Measurements from ENCODE around the gene TAF1D. TPM values are rescaled to one million over a fixed set of nuclear protein-coding genes. Genes with fewer than 3 reads are reported as not detected.

TAF1D gene
- total RNA-seq, 3 donors from 2014 or later = 91.5 to 172 (median 154) TPM

DNA sequence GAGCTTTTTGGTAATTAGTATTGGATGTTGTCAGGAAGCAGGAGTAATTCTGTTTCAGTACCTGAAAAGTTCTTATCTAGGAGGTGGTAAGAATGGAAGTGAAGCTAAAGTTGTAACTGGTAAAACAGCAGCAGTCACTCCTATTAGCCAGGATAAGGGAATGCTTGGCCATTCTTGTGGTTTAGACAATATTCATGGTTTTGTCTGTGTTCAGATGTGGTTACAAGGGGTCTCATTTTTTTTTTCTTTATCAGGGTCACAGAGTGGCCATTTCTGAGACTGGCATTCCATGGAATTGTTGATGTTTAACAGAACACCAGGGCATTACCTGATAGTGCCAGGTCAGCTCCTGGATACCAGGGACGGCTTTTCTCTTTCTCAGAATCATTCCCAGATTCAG is 23.8 kb downstream of the TAF1D start:
- intact Hi-C loops (cut with DNase I; ENCODE audit: low total_unique reads) = no loop called here
- H3K36me3 ChIP-seq = no peaks in the 10 kb centered on the region
- H3K4me1 ChIP-seq = no peaks in the 10 kb centered on the region
- no peak for DNase-seq (ENCODE audit: low spot score in 2 of 2)
- H3K4me3 ChIP-seq = no peak overlapping the region
- H3K27ac ChIP-seq = no peak overlapping the region
- H3K27me3 ChIP-seq = no peaks in the 10 kb centered on the region
- TF ChIP-seq POLR2AphosphoS5 (IDR thresholded peaks at IDR 0.05) (no peak), POLR2A (IDR thresholded peaks at IDR 0.05) (no peak), CTCF (IDR thresholded peaks at IDR 0.05) (no peak)
- H3K9me3 ChIP-seq = no peaks in the 10 kb centered on the region

DNA sequence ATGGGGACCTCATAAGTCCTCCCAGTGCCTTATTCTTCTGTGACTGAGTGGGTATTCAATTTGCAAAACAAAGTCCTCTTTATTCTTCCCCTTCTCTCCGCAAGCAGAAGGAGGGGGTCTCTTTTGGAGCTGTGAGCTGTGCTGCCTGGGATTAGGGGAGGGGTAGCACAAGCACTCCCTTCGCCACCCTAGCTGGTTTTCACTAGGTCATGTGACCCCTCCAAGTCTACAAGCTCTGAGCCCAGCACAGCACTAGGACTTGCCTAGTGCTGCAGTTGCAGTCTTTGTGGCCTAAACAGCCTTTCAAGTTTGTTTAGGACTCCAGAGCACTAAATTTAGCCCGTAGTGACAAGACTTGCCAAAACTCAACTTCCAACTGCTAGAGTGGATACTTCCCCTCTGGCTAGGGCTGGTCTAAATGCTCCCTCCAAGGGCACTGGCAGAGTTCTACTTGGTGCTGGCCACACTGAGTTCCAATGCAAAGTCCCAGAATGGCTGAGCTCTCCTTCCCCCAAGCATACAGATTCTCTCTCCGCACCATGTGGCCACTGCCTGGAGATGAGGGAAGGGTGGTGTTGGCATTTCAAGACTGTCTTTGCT is 25.4 kb downstream of the TAF1D start:
- Histone ChIP-seq H3K27me3 (no peaks in the 10 kb centered on the region), H3K27ac (no peak overlapping the region), H3K4me3 (no peak overlapping the region), H3K4me1 (no peaks in the 10 kb centered on the region), H3K36me3 (no peaks in the 10 kb centered on the region), H3K9me3 (peaks cover 0 to under 1% of the 10 kb centered on the region in 2 donors)
- TF ChIP-seq POLR2A (IDR thresholded peaks at IDR 0.05) (no peak), CTCF (IDR thresholded peaks at IDR 0.05) (no peak), POLR2AphosphoS5 (IDR thresholded peaks at IDR 0.05) (no peak)
- no peak for DNase-seq (ENCODE audit: low spot score in 2 of 2)
- intact Hi-C loops (cut with DNase I; ENCODE audit: low total_unique reads) = no loop called here

GRCh38 chr11:93712678-93713077 is 28.6 kb downstream of the TAF1D start:
- TF ChIP-seq CTCF (IDR thresholded peaks at IDR 0.05) = no peak
- no peak for TF ChIP-seq POLR2AphosphoS5 (IDR thresholded peaks at IDR 0.05)
- TF ChIP-seq POLR2A (IDR thresholded peaks at IDR 0.05) = no peak
- Histone ChIP-seq H3K4me3 (no peak overlapping the region), H3K9me3 (peaks cover 5 to 21% of the 10 kb centered on the region in 2 donors), H3K27ac (no peak overlapping the region), H3K27me3 (no peaks in the 10 kb centered on the region), H3K4me1 (no peaks in the 10 kb centered on the region), H3K36me3 (peaks cover 3% of the 10 kb centered on the region)
- intact Hi-C loops (cut with DNase I; ENCODE audit: low total_unique reads) = no loop called here
- no peak for DNase-seq (ENCODE audit: low spot score in 2 of 2)

- no peak for TF ChIP-seq POLR2A (IDR thresholded peaks at IDR 0.05)
- no peak for TF ChIP-seq CTCF (IDR thresholded peaks at IDR 0.05)
- TF ChIP-seq POLR2AphosphoS5 (IDR thresholded peaks at IDR 0.05) = no peak
- no peak overlapping the region for H3K4me3 ChIP-seq
- H3K27me3 ChIP-seq = no peaks in the 10 kb centered on the region
- no peaks in the 10 kb centered on the region for H3K4me1 ChIP-seq
- no peak for DNase-seq (ENCODE audit: low spot score in 2 of 2)
- H3K36me3 ChIP-seq = peaks cover 9% of the 10 kb centered on the region
- H3K9me3 ChIP-seq = peaks cover 5 to 21% of the 10 kb centered on the region in 2 donors
- H3K27ac ChIP-seq = no peak overlapping the region
- intact Hi-C loops (cut with DNase I; ENCODE audit: low total_unique reads) = no loop called here
Measured at GRCh38 chr11:93710239-93710638, 31.1 kb downstream of the TAF1D start.

DNA sequence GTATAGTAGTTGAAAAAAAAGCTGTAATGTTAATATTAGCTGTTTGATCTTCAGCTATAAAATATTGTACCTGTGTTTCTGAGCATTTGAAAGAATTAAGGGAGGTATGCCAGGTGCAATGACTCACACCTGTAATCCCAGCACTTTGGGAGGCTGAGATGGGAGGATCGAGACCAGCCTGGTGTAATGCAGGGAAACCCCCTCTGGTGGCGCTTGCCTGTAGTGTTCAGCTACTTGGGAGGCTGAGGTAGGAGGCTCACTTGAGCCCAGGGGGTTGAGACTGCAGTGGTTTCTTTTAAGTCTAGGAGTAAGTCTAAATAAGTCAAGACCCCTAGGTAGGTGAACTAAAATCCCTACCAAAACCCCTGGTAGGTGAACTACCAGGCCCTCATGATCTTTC is 37.1 kb downstream of the TAF1D start:
- intact Hi-C loops (cut with DNase I; ENCODE audit: low total_unique reads) = no loop called here
- no peaks in the 10 kb centered on the region for H3K4me1 ChIP-seq
- H3K4me3 ChIP-seq = no peak overlapping the region
- no peaks in the 10 kb centered on the region for H3K27me3 ChIP-seq
- H3K9me3 ChIP-seq = peaks cover 0 to 4% of the 10 kb centered on the region in 2 donors
- peaks cover 6% of the 10 kb centered on the region for H3K36me3 ChIP-seq
- TF ChIP-seq POLR2A (IDR thresholded peaks at IDR 0.05) = no peak
- no peak for TF ChIP-seq POLR2AphosphoS5 (IDR thresholded peaks at IDR 0.05)
- TF ChIP-seq CTCF (IDR thresholded peaks at IDR 0.05) = no peak
- DNase-seq (ENCODE audit: low spot score in 2 of 2) = no peak
- no peak overlapping the region for H3K27ac ChIP-seq

All from breast epithelium (tissue), 4 donors.